Measurements from ENCODE around the gene WLS.

DNA sequence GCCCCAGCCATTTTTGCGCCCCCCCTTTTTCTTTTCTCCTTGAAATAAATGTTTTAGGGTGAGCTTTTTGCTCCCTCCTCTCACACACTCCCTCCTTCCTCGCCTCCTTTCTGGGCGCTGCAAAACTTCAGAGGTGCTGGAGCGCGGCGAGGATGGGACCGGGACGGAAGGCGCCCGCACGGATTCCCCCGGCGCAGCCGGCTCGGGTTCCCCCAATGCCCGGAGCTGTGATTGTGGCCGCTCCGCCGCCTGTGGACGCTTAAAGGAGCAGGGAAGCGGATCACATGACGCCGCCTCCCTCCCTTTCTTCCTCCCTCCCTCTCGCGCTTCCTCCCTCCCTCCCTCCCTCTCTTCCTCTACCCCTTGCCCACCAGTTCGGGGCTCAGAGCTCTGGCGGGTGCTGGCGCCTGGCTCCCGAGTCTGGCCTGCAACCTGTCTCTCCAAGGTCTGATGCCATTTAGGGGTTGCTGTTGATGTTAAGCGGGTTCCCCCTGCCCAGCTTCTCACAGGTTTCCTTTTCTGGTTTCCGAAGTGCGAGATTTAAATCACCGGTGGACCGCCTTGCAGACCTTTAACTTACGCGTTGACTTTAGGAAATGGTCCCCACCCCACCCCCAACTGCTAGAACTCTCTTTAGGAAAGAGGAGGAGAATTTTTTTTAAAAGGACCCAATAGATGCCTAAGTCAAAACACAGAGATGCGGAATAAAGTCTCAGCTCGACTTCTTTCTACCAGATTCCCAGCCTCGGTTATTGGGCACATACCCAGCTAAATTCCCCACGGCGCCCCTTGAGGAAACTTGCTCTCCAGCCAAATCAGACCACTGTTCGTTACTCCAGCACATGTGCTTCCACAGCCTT, at the start of gene WLS:
- TF ChIP-seq, protein P1, sequence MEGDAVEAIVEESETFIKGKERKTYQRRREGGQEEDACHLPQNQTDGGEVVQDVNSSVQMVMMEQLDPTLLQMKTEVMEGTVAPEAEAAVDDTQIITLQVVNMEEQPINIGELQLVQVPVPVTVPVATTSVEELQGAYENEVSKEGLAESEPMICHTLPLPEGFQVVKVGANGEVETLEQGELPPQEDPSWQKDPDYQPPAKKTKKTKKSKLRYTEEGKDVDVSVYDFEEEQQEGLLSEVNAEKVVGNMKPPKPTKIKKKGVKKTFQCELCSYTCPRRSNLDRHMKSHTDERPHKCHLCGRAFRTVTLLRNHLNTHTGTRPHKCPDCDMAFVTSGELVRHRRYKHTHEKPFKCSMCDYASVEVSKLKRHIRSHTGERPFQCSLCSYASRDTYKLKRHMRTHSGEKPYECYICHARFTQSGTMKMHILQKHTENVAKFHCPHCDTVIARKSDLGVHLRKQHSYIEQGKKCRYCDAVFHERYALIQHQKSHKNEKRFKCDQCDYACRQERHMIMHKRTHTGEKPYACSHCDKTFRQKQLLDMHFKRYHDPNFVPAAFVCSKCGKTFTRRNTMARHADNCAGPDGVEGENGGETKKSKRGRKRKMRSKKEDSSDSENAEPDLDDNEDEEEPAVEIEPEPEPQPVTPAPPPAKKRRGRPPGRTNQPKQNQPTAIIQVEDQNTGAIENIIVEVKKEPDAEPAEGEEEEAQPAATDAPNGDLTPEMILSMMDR (IDR thresholded peaks at IDR 0.05) = peak in 1 of 4 experiments; percentile 18
- TF ChIP-seq POLR2A (IDR thresholded peaks at IDR 0.05) (peak; percentile 81 to 92), POLR2AphosphoS5 (IDR thresholded peaks at IDR 0.05) (peak; percentile 90 to 95 (median 94))
